Inflammatory macrophage treated with lipopolysaccharide for 4 hours (primary cell): Measurements from ENCODE around the gene RAB35.
A peak's percentile ranks its signal among the peaks of the same experiment; 100 is the strongest.

ENCODE experiments used
- DNase-seq: peaks from one replicate; pipeline ENCODE4 v3.0.0-alpha.2; 2020

RAB35 gene

GRCh38 chr12:120081641-120082040 lies 34.9 kb downstream of the RAB35 start:
- DNase-seq: peak; percentile 70

- no peak for DNase-seq
Observed at GRCh38 chr12:120079411-120080400, 36.8 kb downstream of the RAB35 start.

GRCh38 chr12:120078868-120079267 lies 37.7 kb downstream of the RAB35 start:
- no peak for DNase-seq

- DNase-seq: no peak
Observed at GRCh38 chr12:120077260-120077659, 39.3 kb downstream of the RAB35 start.

GRCh38 chr12:120076651-120077050 lies 39.9 kb downstream of the RAB35 start:
- no peak for DNase-seq

- peak; percentile 46 for DNase-seq
Observed at GRCh38 chr12:120075034-120075616, 41.4 kb downstream of the RAB35 start.

- no peak for DNase-seq
Observed at GRCh38 chr12:120072472-120073249, 43.9 kb downstream of the RAB35 start.

- no peak for DNase-seq
Observed at GRCh38 chr12:120071493-120072020, 45.0 kb downstream of the RAB35 start.

- DNase-seq: no peak
Observed at GRCh38 chr12:120069278-120069677, 47.3 kb downstream of the RAB35 start.

- DNase-seq: no peak
Observed at GRCh38 chr12:120067901-120068300, 48.7 kb downstream of the RAB35 start.

GRCh38 chr12:120067084-120067869 lies 49.3 kb downstream of the RAB35 start:
- no peak for DNase-seq

GRCh38 chr12:120066341-120066740 lies 50.2 kb downstream of the RAB35 start:
- DNase-seq: no peak

GRCh38 chr12:120065472-120065871 lies 51.1 kb downstream of the RAB35 start:
- no peak for DNase-seq

GRCh38 chr12:120064054-120064940 lies 52.3 kb downstream of the RAB35 start:
- DNase-seq: no peak

- no peak for DNase-seq
Observed at GRCh38 chr12:120062976-120063579, 53.5 kb downstream of the RAB35 start.

- no peak for DNase-seq
Observed at GRCh38 chr12:120061575-120062214, 54.9 kb downstream of the RAB35 start.

- DNase-seq: no peak
Observed at GRCh38 chr12:120060717-120061116, 55.8 kb downstream of the RAB35 start.

GRCh38 chr12:120060196-120060595 lies 56.4 kb downstream of the RAB35 start:
- DNase-seq: no peak

- DNase-seq: no peak
Observed at GRCh38 chr12:120056739-120057138, 59.8 kb downstream of the RAB35 start.
